Stomach (tissue), 9 donors: ENCODE data around the gene BPIFA2. TPM values are rescaled to one million over a fixed set of nuclear protein-coding genes. Genes with fewer than 3 reads are reported as not detected.
A peak's percentile ranks its signal among the peaks of the same experiment; 100 is the strongest.

ENCODE experiments used
- DNase-seq, 2 donors: peaks; one replicate each; pipeline versions ENCODE4 v3.0.0 to v3.0.0-alpha.2; 2013 to 2019
- H3K27ac ChIP-seq, 5 donors: fragments of 200-600 bp in 4 of 5; sonication (generic) in 4 of 5; one replicate each; pipeline ENCODE4 v1.5.1; 2013 to 2019; ENCODE audit warnings: mild to moderate bottlenecking in 1 of 5, moderate library complexity in 1 of 5
- H3K27me3 ChIP-seq, 3 donors: fragments of 200-600 bp; sonication (generic); one replicate each; pipeline ENCODE4 v1.5.1; 2017 to 2019; ENCODE audit warnings: mixed run types in 1 of 3
- H3K36me3 ChIP-seq, 4 donors: fragments of 200-600 bp; sonication (generic); 1 replicate in 3 of 4; 2 replicates in 1 of 4; pipeline ENCODE4 v1.5.1; 2016 to 2019
- H3K4me1 ChIP-seq, 4 donors: fragments of 200-600 bp; sonication (generic); one replicate each; pipeline ENCODE4 v1.5.1; 2016 to 2019
- H3K4me3 ChIP-seq, 4 donors: fragments of 200-600 bp; sonication (generic) in 3 of 4; one replicate each; pipeline ENCODE4 v1.5.1; 2016 to 2019; ENCODE audit warnings: mild to moderate bottlenecking in 1 of 4
- H3K9me3 ChIP-seq, 4 donors: fragments of 200-600 bp; sonication (generic); one replicate each; pipeline ENCODE4 v1.5.1; 2016 to 2019
- CTCF ChIP-seq, 7 experiments: fragments of 450-650 bp in 4 of 7; fragments of 200-600 bp in 3 of 7; sonication (generic) in 3 of 7; IDR thresholded peaks; one replicate each; pipeline ENCODE4 v1.5.1; 2016 to 2019; ENCODE audit warnings: antibody characterized with exemption in 7 of 7, control low read depth in 2 of 7, mild to moderate bottlenecking in 1 of 7
- EP300 ChIP-seq: sonication (generic); formaldehyde crosslinking; IDR thresholded peaks from one replicate; pipeline ENCODE4 v1.6.1; 2017; ENCODE audit warnings: antibody characterized with exemption
- POLR2A ChIP-seq, 4 donors: fragments of 450-650 bp; IDR thresholded peaks; one replicate each; pipeline ENCODE4 v1.6.1; 2016; ENCODE audit warnings: antibody characterized with exemption in 4 of 4, control low read depth in 2 of 4, mild to moderate bottlenecking in 1 of 4, moderate library complexity in 1 of 4
- POLR2AphosphoS5 ChIP-seq, 3 donors: sonication (generic); formaldehyde crosslinking; IDR thresholded peaks; one replicate each; pipeline ENCODE4 v1.6.1; 2016; ENCODE audit warnings: antibody characterized with exemption in 3 of 3
- WGBS, 5 donors: extraction: QIAGEN DNeasy Blood & Tissue Kit in 3 of 5; methylation state at CpG; one replicate each; pipeline versions ENCODE4 v1.1.5 to v1.1.7; 2013 to 2018; 5-methylcytosine and 5-hydroxymethylcytosine counted together
- intact Hi-C: fragments of 100-400 bp; cut with DNase I; formaldehyde crosslinking; loops from one replicate; pipeline ENCODE4 v1.15.1; 2023; ENCODE audit warnings: low total_unique reads
- polyA plus RNA-seq, 3 donors: library from polyadenylated mRNA; stranded (reverse); fragments of 200-250 nt; gene quantifications; one replicate each; pipeline ENCODE4 v1.2.3, GENCODE V29; 2013
- total RNA-seq, 5 donors: library from RNA; depleted of rRNA; stranded (reverse); fragments of >200 nt; gene quantifications; one replicate each; pipeline versions ENCODE4 v1.1.0 to v1.2.3, GENCODE V29; 2014 to 2016
- donor health status: healthy with polysubstance abuse.
- donor health status: Bipolar disorder and iron deficiency.
- donor health status: healthy.

BPIFA2 gene
- total and polyA plus RNA-seq, 8 donors = not detected

GRCh38 chr20:33124261-33124660, 43.7 kb upstream of the BPIFA2 start:
- intact Hi-C loops = no loop called here
- H3K36me3 ChIP-seq = no peaks in the 10 kb centered on the region
- no peak overlapping the region for H3K4me3 ChIP-seq
- WGBS, 5 donors = 53 to 70% (median 61%) methylated on average over 2 of the region's 2 CpGs
- no peaks in the 10 kb centered on the region for H3K27me3 ChIP-seq
- H3K4me1 ChIP-seq = peaks cover 0 to 29% (median 5%) of the 10 kb centered on the region in 4 donors
- peaks cover 0 to 7% (median 0%) of the 10 kb centered on the region in 4 donors for H3K9me3 ChIP-seq
- DNase-seq = peak in 1 of 2 donors; percentile 61
- TF ChIP-seq CTCF (IDR thresholded peaks at IDR 0.05) (no peak), EP300 (no peak), POLR2A (IDR thresholded peaks at IDR 0.05) (no peak), POLR2AphosphoS5 (IDR thresholded peaks at IDR 0.05) (no peak)
- H3K27ac ChIP-seq = peak overlapping the region in 1 of 5 donors; percentile 75

- intact Hi-C loops = no loop called here
- TF ChIP-seq POLR2AphosphoS5 (IDR thresholded peaks at IDR 0.05) (no peak), POLR2A (IDR thresholded peaks at IDR 0.05) (no peak), EP300 (no peak), CTCF (IDR thresholded peaks at IDR 0.05) (no peak)
- no peaks in the 10 kb centered on the region for H3K36me3 ChIP-seq
- H3K9me3 ChIP-seq = peaks cover 0 to 4% (median 0%) of the 10 kb centered on the region in 4 donors
- peak in 1 of 2 donors; percentile 59 for DNase-seq
- no peaks in the 10 kb centered on the region for H3K27me3 ChIP-seq
- no peak overlapping the region for H3K4me3 ChIP-seq
- 33 to 53% (median 46%) methylated on average over 6 of the region's 6 CpGs for WGBS, 5 donors
- peaks cover 0 to 29% (median 7%) of the 10 kb centered on the region in 4 donors for H3K4me1 ChIP-seq
- peak overlapping the region in 2 of 5 donors; percentile 51 to 75 for H3K27ac ChIP-seq
Measured at GRCh38 chr20:33124994-33125393, 43.0 kb upstream of the BPIFA2 start.

GRCh38 chr20:33125983-33126382, 42.0 kb upstream of the BPIFA2 start:
- H3K27me3 ChIP-seq = no peaks in the 10 kb centered on the region
- DNase-seq = peak in 1 of 2 donors; percentile 60
- no peaks in the 10 kb centered on the region for H3K9me3 ChIP-seq
- no peak overlapping the region for H3K4me3 ChIP-seq
- 27 to 51% (median 38%) methylated on average over 6 of the region's 6 CpGs for WGBS, 5 donors
- H3K4me1 ChIP-seq = peaks cover 0 to 29% (median 8%) of the 10 kb centered on the region in 4 donors
- no peaks in the 10 kb centered on the region for H3K36me3 ChIP-seq
- intact Hi-C loops = no loop called here
- peak overlapping the region in 3 of 5 donors; percentile 25 to 75 (median 51) for H3K27ac ChIP-seq
- TF ChIP-seq POLR2AphosphoS5 (IDR thresholded peaks at IDR 0.05) = peak in 1 of 3 donors; percentile 13
- TF ChIP-seq POLR2A (IDR thresholded peaks at IDR 0.05) = no peak

- Histone ChIP-seq H3K4me3 (no peak overlapping the region), H3K9me3 (no peaks in the 10 kb centered on the region), H3K36me3 (no peaks in the 10 kb centered on the region), H3K27me3 (no peaks in the 10 kb centered on the region), H3K27ac (peak overlapping the region in 2 of 5 donors; percentile 38 to 75), H3K4me1 (peaks cover 0 to 37% (median 8%) of the 10 kb centered on the region in 4 donors)
- intact Hi-C loops = no loop called here
- TF ChIP-seq POLR2AphosphoS5 (IDR thresholded peaks at IDR 0.05) = peak in 1 of 3 donors; percentile 37
- no peak for TF ChIP-seq EP300
- DNase-seq = no peak
- 57 to 70% (median 67%) methylated on average over 4 of the region's 4 CpGs for WGBS, 5 donors
Measured at GRCh38 chr20:33127422-33128097, 40.4 kb upstream of the BPIFA2 start.

- no peaks in the 10 kb centered on the region for H3K36me3 ChIP-seq
- H3K4me3 ChIP-seq = no peak overlapping the region
- H3K27ac ChIP-seq = peak overlapping the region in 2 of 5 donors; percentile 37 to 81
- no peaks in the 10 kb centered on the region for H3K9me3 ChIP-seq
- TF ChIP-seq EP300 = no peak
- TF ChIP-seq CTCF (IDR thresholded peaks at IDR 0.05) = no peak
- TF ChIP-seq POLR2A (IDR thresholded peaks at IDR 0.05) = no peak
- peak in 1 of 3 donors; percentile 18 for TF ChIP-seq POLR2AphosphoS5 (IDR thresholded peaks at IDR 0.05)
- peaks cover 0 to 14% (median 0%) of the 10 kb centered on the region in 3 donors for H3K27me3 ChIP-seq
- whole genome bisulfite sequencing, 5 donors = 43 to 62% (median 49%) methylated on average over 9 of the region's 9 CpGs
- intact Hi-C loops = no loop called here
- peaks cover 0 to 24% (median 8%) of the 10 kb centered on the region in 4 donors for H3K4me1 ChIP-seq
- DNase-seq = peak; percentile 41 to 66
Measured at GRCh38 chr20:33130568-33131061, 37.3 kb upstream of the BPIFA2 start.
